Calu3 (cell line): Measurements from ENCODE around the gene ITPK1. TPM values are rescaled to one million over a fixed set of nuclear protein-coding genes. Genes with fewer than 3 reads are reported as not detected.

Experiments used
- BruUV-seq: library from RNA; stranded (reverse); fragments of 400-500 nt; replicated peaks from 2 replicates; lab custom pipeline; 2021; lab: Mats Ljungman, UMichigan
- CTCF ChIA-PET: fragments of 300-600 bp; sonication (Branson Sonifier 250); formaldehyde crosslinking; loops from one replicate; lab custom pipeline; 2022; ENCODE audit warnings: antibody characterized with exemption; lab: Charles Lee
- DNase-seq: peaks from one replicate; pipeline ENCODE4 v3.0.0; 2022
- H3K27ac Mint-ChIP-seq: one replicate; pipeline ENCODE4 v1.8.0; 2022; ENCODE audit warnings: mixed read lengths; ENCODE audit not compliant: unreplicated experiment
- H3K27me3 Mint-ChIP-seq: one replicate; pipeline ENCODE4 v1.8.0; 2022; ENCODE audit warnings: mixed read lengths; ENCODE audit not compliant: unreplicated experiment
- H3K36me3 Mint-ChIP-seq: one replicate; pipeline ENCODE4 v1.8.0; 2022; ENCODE audit warnings: mild to moderate bottlenecking, moderate library complexity, mixed read lengths; ENCODE audit not compliant: insufficient read depth, unreplicated experiment
- H3K4me1 Mint-ChIP-seq: one replicate; pipeline ENCODE4 v1.8.0; 2022; ENCODE audit warnings: mild to moderate bottlenecking, low read depth, mixed read lengths; ENCODE audit not compliant: unreplicated experiment
- H3K4me3 Mint-ChIP-seq: one replicate; pipeline ENCODE4 v1.8.0; 2022; ENCODE audit warnings: mild to moderate bottlenecking, low read depth, moderate library complexity, mixed read lengths; ENCODE audit not compliant: unreplicated experiment
- H3K9me3 Mint-ChIP-seq: one replicate; pipeline ENCODE4 v1.8.0; 2022; ENCODE audit warnings: low read depth, mixed read lengths; ENCODE audit not compliant: unreplicated experiment
- intact Hi-C: fragments of 100-400 bp; cut with micrococcal nuclease; formaldehyde crosslinking; loops from one replicate; pipeline ENCODE4 v1.10.0; 2022; ENCODE audit not compliant: unreplicated experiment
- total RNA-seq: library from RNA; stranded (reverse); gene quantifications from 2 replicates; pipeline ENCODE4 v1.2.3, GENCODE V29; 2022
- TF ChIP-seq, protein P1 (sequence below): fragments of 200-600 bp; IDR thresholded peaks from one replicate; pipeline ENCODE4 v1.8.0; 2022; ENCODE audit warnings: antibody characterized with exemption; ENCODE audit not compliant: unreplicated experiment

ITPK1 gene
- total RNA-seq, 1 experiment from 2014 or later: 94.3 TPM

DNA sequence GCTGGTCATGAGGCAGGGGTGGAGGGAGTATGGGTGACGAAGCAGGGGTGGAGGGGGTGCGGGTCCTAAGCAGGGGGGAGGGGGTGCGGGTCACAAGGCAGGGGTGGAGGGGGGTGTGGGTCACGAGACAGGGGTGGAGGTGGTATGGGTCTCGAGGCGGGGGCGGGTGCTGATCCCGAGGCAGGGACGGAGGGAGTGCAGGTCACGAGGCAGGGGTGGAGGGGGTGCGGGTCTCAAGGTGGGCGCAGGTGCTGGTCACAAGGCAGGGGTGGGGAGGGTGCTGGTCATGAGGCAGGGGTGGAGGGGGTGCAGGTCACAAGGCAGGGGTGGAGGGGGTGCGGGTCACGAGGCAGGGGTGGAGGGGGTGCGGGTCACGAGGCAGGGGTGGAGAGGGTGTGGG, 56.5 kb downstream of the ITPK1 start:
- Mint-ChIP-seq H3K9me3 (no peaks in the 10 kb centered on the region), H3K4me1 (peaks cover 16% of the 10 kb centered on the region), H3K27me3 (no peaks in the 10 kb centered on the region), H3K4me3 (no peak overlapping the region), H3K36me3 (no peaks in the 10 kb centered on the region), H3K27ac (no peak overlapping the region)
- CTCF ChIA-PET: no interaction called here
- no peak for DNase-seq
- intact Hi-C loops: no loop called here
- TF ChIP-seq, protein P1, sequence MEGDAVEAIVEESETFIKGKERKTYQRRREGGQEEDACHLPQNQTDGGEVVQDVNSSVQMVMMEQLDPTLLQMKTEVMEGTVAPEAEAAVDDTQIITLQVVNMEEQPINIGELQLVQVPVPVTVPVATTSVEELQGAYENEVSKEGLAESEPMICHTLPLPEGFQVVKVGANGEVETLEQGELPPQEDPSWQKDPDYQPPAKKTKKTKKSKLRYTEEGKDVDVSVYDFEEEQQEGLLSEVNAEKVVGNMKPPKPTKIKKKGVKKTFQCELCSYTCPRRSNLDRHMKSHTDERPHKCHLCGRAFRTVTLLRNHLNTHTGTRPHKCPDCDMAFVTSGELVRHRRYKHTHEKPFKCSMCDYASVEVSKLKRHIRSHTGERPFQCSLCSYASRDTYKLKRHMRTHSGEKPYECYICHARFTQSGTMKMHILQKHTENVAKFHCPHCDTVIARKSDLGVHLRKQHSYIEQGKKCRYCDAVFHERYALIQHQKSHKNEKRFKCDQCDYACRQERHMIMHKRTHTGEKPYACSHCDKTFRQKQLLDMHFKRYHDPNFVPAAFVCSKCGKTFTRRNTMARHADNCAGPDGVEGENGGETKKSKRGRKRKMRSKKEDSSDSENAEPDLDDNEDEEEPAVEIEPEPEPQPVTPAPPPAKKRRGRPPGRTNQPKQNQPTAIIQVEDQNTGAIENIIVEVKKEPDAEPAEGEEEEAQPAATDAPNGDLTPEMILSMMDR: no peak
- no TSS peak for BruUV-seq

GRCh38 chr14:93057586-93058280, 58.0 kb downstream of the ITPK1 start:
- H3K27me3 Mint-ChIP-seq: no peaks in the 10 kb centered on the region
- intact Hi-C loops: no loop called here
- no peak for DNase-seq
- CTCF ChIA-PET: interaction anchor here (0.9 to 1.0 kb wide), 2 partner anchors 21 to 83 kb away, joined by 3 read pairs; no protein-coding TSS in a partner anchor
- H3K9me3 Mint-ChIP-seq: no peaks in the 10 kb centered on the region
- H3K4me3 Mint-ChIP-seq: no peak overlapping the region
- H3K36me3 Mint-ChIP-seq: no peaks in the 10 kb centered on the region
- no peak overlapping the region for H3K27ac Mint-ChIP-seq
- BruUV-seq: no TSS peak
- TF ChIP-seq, protein P1: no peak
- H3K4me1 Mint-ChIP-seq: peaks cover 16% of the 10 kb centered on the region

- no peak for DNase-seq
- CTCF ChIA-PET: interaction anchor here (0.9 to 1.0 kb wide), 2 partner anchors 20 to 82 kb away, joined by 3 read pairs; no protein-coding TSS in a partner anchor
- TF ChIP-seq, protein P1: no peak
- Mint-ChIP-seq H3K4me1 (peaks cover 16% of the 10 kb centered on the region), H3K4me3 (no peak overlapping the region), H3K27ac (no peak overlapping the region), H3K27me3 (no peaks in the 10 kb centered on the region), H3K9me3 (no peaks in the 10 kb centered on the region), H3K36me3 (no peaks in the 10 kb centered on the region)
- BruUV-seq: no TSS peak
- intact Hi-C loops: no loop called here
Observed at GRCh38 chr14:93056840-93057585, 58.7 kb downstream of the ITPK1 start.

- no peaks in the 10 kb centered on the region for H3K36me3 Mint-ChIP-seq
- no peaks in the 10 kb centered on the region for H3K27me3 Mint-ChIP-seq
- no peaks in the 10 kb centered on the region for H3K9me3 Mint-ChIP-seq
- H3K27ac Mint-ChIP-seq: no peak overlapping the region
- no peak for DNase-seq
- TF ChIP-seq, protein P1: no peak
- intact Hi-C loops: no loop called here
- H3K4me3 Mint-ChIP-seq: no peak overlapping the region
- no TSS peak for BruUV-seq
- H3K4me1 Mint-ChIP-seq: peaks cover 16% of the 10 kb centered on the region
- CTCF ChIA-PET: no interaction called here
Observed at GRCh38 chr14:93056166-93056839, 59.4 kb downstream of the ITPK1 start.
